ES-I3 (cell line): Measurements from ENCODE around the gene CLEC4C.
"Not testable (repeated sequence)": the region's sequence is repeated elsewhere in the genome, so short reads cannot be mapped to it uniquely, and the experiment has no call there.

Source experiments
- H3K36me3 ChIP-seq: 2 replicates; pipeline ENCODE4 v1.6.1; 2013; ENCODE audit warnings: mild to moderate bottlenecking, low read length, control low read depth, moderate library complexity; ENCODE audit not compliant: insufficient read depth
- H3K4me1 ChIP-seq: 2 replicates; pipeline ENCODE4 v1.6.1; 2013; ENCODE audit warnings: mild to moderate bottlenecking, control low read depth, low read length; ENCODE audit not compliant: insufficient read depth
- H3K9ac ChIP-seq: 2 replicates; pipeline ENCODE4 v1.6.1; 2013; ENCODE audit warnings: low read depth, mild to moderate bottlenecking, low read length, moderate library complexity
- H3K9me3 ChIP-seq: 2 replicates; pipeline ENCODE4 v1.6.1; 2013; ENCODE audit warnings: mild to moderate bottlenecking, low read length, moderate library complexity; ENCODE audit not compliant: control insufficient read depth, insufficient read depth

CLEC4C gene

GRCh38 chr12:7751394-7751793, 4.2 kb upstream of the CLEC4C start:
- Histone ChIP-seq H3K4me1 (no peaks in the 10 kb centered on the region), H3K36me3 (no peaks in the 10 kb centered on the region), H3K9me3 (no peaks in the 10 kb centered on the region)

GRCh38 chr12:7750350-7750749, 3.2 kb upstream of the CLEC4C start:
- no peaks in the 10 kb centered on the region for H3K9me3 ChIP-seq
- no peaks in the 10 kb centered on the region for H3K36me3 ChIP-seq
- H3K4me1 ChIP-seq, result no peaks in the 10 kb centered on the region
- no peak overlapping the region for H3K9ac ChIP-seq

More at GRCh38 chr12:7751394-7751793, 4.2 kb upstream of the CLEC4C start:
- no peak overlapping the region for H3K9ac ChIP-seq

GRCh38 chr12:7749442-7749841, 2.3 kb upstream of the CLEC4C start:
- no peaks in the 10 kb centered on the region for H3K4me1 ChIP-seq

GRCh38 chr12:7748852-7749251, 1.7 kb upstream of the CLEC4C start:
- no peak overlapping the region for H3K9ac ChIP-seq
- H3K9me3 ChIP-seq, result peaks cover 5% of the 10 kb centered on the region; the same call in 1 of the 2 replicates
- H3K4me1 ChIP-seq, result no peaks in the 10 kb centered on the region
- no peaks in the 10 kb centered on the region for H3K36me3 ChIP-seq

More at GRCh38 chr12:7749442-7749841, 2.3 kb upstream of the CLEC4C start:
- no peak overlapping the region for H3K9ac ChIP-seq
- no peaks in the 10 kb centered on the region; the same call in 1 of the 2 replicates for H3K9me3 ChIP-seq
- no peaks in the 10 kb centered on the region for H3K36me3 ChIP-seq

GRCh38 chr12:7732993-7733392, 14.2 kb downstream of the CLEC4C start:
- no peak overlapping the region for H3K9ac ChIP-seq
- H3K9me3 ChIP-seq, result 0 out of 2 replicates have a peak, but pooled peaks cover 2% of the 10 kb centered on the region
- peaks cover 10% of the 10 kb centered on the region for H3K4me1 ChIP-seq
- no peaks in the 10 kb centered on the region for H3K36me3 ChIP-seq

- H3K9me3 ChIP-seq, result 0 out of 2 replicates have a peak, but pooled peaks cover 2% of the 10 kb centered on the region
These were observed 15.7 kb downstream of the CLEC4C start for GRCh38 chr12:7731486-7731885.

GRCh38 chr12:7730984-7731383, 16.2 kb downstream of the CLEC4C start:
- H3K4me1 ChIP-seq, H3K36me3 ChIP-seq, H3K9me3 ChIP-seq, H3K9ac ChIP-seq: not testable (repeated sequence)

More at GRCh38 chr12:7731486-7731885, 15.7 kb downstream of the CLEC4C start:
- H3K9ac ChIP-seq, result no peak overlapping the region
- no peaks in the 10 kb centered on the region for H3K36me3 ChIP-seq
- peaks cover 10% of the 10 kb centered on the region for H3K4me1 ChIP-seq

GRCh38 chr12:7729746-7730145, 17.4 kb downstream of the CLEC4C start:
- Histone ChIP-seq H3K9me3 (peaks cover 7% of the 10 kb centered on the region), H3K4me1 (peaks cover 10% of the 10 kb centered on the region), H3K36me3 (no peaks in the 10 kb centered on the region), H3K9ac (no peak overlapping the region)

- Histone ChIP-seq H3K4me1 (no peaks in the 10 kb centered on the region), H3K9me3 (peaks cover 7% of the 10 kb centered on the region), H3K36me3 (no peaks in the 10 kb centered on the region), H3K9ac (no peak overlapping the region)
These were observed 23.2 kb downstream of the CLEC4C start for GRCh38 chr12:7723926-7724325.

GRCh38 chr12:7719946-7720730, 27.0 kb downstream of the CLEC4C start:
- Histone ChIP-seq H3K36me3 (no peaks in the 10 kb centered on the region), H3K9ac (no peak overlapping the region), H3K4me1 (peaks cover 15% of the 10 kb centered on the region), H3K9me3 (no peaks in the 10 kb centered on the region)

- no peaks in the 10 kb centered on the region for H3K36me3 ChIP-seq
- no peaks in the 10 kb centered on the region for H3K9me3 ChIP-seq
- no peak overlapping the region; the same call in 1 of the 2 replicates for H3K9ac ChIP-seq
- peaks cover 15% of the 10 kb centered on the region for H3K4me1 ChIP-seq
These were observed 30.8 kb downstream of the CLEC4C start for GRCh38 chr12:7716381-7716780.

GRCh38 chr12:7712841-7713442, 34.2 kb downstream of the CLEC4C start:
- Histone ChIP-seq H3K9ac (no peak overlapping the region), H3K9me3 (no peaks in the 10 kb centered on the region), H3K4me1 (peaks cover 24% of the 10 kb centered on the region), H3K36me3 (no peaks in the 10 kb centered on the region)

- H3K9ac ChIP-seq, result no peak within 1 kb of the TSS
These were observed 36.0 kb downstream of the CLEC4C start, which contains the start of gene DPPA3 for GRCh38 chr12:7711133-7711532. TSS of gene DPPA3 (plus strand) at chr12:7711433. CDS start at chr12:7711571, 138 bp downstream.

GRCh38 chr12:7709969-7710675, 37.1 kb downstream of the CLEC4C start:
- Histone ChIP-seq H3K9ac (no peak overlapping the region), H3K36me3 (no peaks in the 10 kb centered on the region), H3K4me1 (peaks cover 15% of the 10 kb centered on the region; the same call in 1 of the 2 replicates), H3K9me3 (no peaks in the 10 kb centered on the region)

More at GRCh38 chr12:7711133-7711532, 36.0 kb downstream of the CLEC4C start, which contains the start of gene DPPA3:
- Histone ChIP-seq H3K4me1 (peaks cover 15% of the 10 kb centered on the region; the same call in 1 of the 2 replicates), H3K9me3 (no peaks in the 10 kb centered on the region), H3K36me3 (no peaks in the 10 kb centered on the region)
